ENCODE results near the gene OPN1SW.

DNA sequence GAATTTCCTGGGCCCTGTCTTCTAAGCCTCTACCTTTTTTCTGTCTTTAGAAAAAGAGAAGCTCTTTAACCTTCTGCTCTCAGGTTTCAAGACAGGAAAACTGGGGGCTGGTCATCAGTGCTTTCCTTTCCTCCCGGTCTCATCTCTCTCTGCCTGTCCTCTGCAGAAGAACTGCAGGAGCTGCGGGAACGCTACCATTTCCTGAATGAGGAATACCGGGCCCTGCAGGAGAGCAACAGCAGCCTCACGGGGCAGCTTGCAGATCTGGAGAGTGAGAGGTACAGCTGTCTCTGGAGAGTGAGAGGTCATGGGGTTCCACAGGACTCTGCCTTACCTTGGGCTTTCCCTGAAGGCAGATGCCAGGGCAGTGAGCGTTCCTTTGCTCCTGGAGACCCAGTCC is 28.9 kb upstream of the OPN1SW start:
- no peak for TF ChIP-seq EZH2 (IDR thresholded peaks at IDR 0.05)
- TF ChIP-seq POLR2AphosphoS5 (IDR thresholded peaks at IDR 0.05; ENCODE audit: borderline replicate concordance, low read depth, low read length), result no peak
